SH-SY5Y (cell line): ENCODE data around the gene CANX.

Experiments used
- GATA2 ChIP-seq: IDR thresholded peaks from 2 replicates; pipeline ENCODE4 v1.6.1; 2011; ENCODE audit warnings: mild to moderate bottlenecking, low read depth, low read length
- GATA3 ChIP-seq: IDR thresholded peaks from 2 replicates; pipeline ENCODE4 v1.6.1; 2011; ENCODE audit warnings: low read depth, mild to moderate bottlenecking, low read length, moderate library complexity

Gene CANX

GRCh38 chr5:179780362-179780761, 81.6 kb downstream of the CANX start:
- TF ChIP-seq GATA3 (no peak), GATA2 (no peak)
